Skeletal muscle satellite cell (primary cell): ENCODE data around the gene BATF2.
"Not testable (repeated sequence)": the region's sequence is repeated elsewhere in the genome, so short reads cannot be mapped to it uniquely, and the experiment has no call there.

Source experiments
- H3K27me3 ChIP-seq: 2 replicates; pipeline ENCODE4 v1.7.0; 2013; ENCODE audit warnings: low read length; ENCODE audit not compliant: control insufficient read depth, insufficient read depth
- H3K36me3 ChIP-seq: 2 replicates; pipeline ENCODE4 v1.7.0; 2013; ENCODE audit warnings: mild to moderate bottlenecking, control low read depth, low read length; ENCODE audit not compliant: insufficient read depth
- H3K4me1 ChIP-seq: 2 replicates; pipeline ENCODE4 v1.7.0; 2013; ENCODE audit warnings: low read length; ENCODE audit not compliant: control insufficient read depth, insufficient read depth
- H3K4me2 ChIP-seq: 2 replicates; pipeline ENCODE4 v1.7.0; 2013; ENCODE audit warnings: mild to moderate bottlenecking, low read length
- H3K4me3 ChIP-seq: 2 replicates; pipeline ENCODE4 v1.7.0; 2013; ENCODE audit warnings: low read length
- H3K9ac ChIP-seq: 2 replicates; pipeline ENCODE4 v1.7.0; 2013; ENCODE audit warnings: mild to moderate bottlenecking, low read depth, low read length, moderate library complexity
- H3K9me3 ChIP-seq: replicated peaks from 2 replicates; pipeline ENCODE4 v1.7.0; 2013; ENCODE audit warnings: mild to moderate bottlenecking, control low read depth, low read length

BATF2 gene

DNA sequence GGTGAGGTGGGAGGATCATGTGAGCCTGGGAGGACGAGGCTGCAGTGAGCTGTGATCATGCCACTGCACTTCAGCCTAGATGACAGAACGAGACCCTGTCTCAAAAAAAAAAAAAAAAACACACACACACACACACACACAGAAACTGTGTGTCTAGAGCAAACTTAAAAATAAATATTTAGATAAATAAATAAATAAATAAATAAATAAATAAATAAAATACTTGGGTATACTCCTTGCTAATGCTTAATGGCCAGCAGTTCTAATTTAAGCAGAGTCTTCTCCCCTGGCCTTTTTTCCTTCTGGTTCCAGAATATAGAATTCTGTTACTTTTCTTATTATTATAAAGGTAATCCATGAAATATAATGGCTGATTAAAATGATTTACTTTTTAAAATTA, 12.1 kb upstream of the BATF2 start:
- Histone ChIP-seq H3K9me3 (no peaks in the 10 kb centered on the region), H3K4me3 (no peak overlapping the region), H3K4me2 (no peak overlapping the region), H3K27me3 (no peaks in the 10 kb centered on the region), H3K9ac (no peak overlapping the region), H3K4me1 (peaks cover 23% of the 10 kb centered on the region), H3K36me3 (no peaks in the 10 kb centered on the region)

DNA sequence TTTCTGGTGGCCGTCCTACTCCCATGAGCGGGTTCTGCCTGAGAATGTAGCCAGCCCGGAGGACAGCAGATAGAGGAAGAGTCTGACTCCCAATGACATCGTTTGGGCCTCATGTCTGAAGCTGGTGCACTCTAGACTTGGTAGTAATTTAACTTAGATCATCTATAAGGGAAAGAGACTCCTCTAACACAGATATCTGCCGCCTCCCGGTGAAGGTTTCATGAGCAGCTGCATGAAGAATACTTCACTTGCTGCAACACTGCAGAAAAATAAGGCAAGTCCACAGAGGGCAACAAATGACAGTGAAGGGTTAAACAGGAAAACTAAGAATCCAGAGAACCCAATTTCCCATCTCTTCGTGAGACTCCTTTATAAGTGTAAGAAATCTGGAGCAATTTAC, 11.2 kb upstream of the BATF2 start:
- Histone ChIP-seq H3K4me1 (peaks cover 20% of the 10 kb centered on the region), H3K4me2 (no peak overlapping the region), H3K27me3 (no peaks in the 10 kb centered on the region), H3K9ac (no peak overlapping the region), H3K36me3 (no peaks in the 10 kb centered on the region), H3K4me3 (no peak overlapping the region), H3K9me3 (no peaks in the 10 kb centered on the region)

DNA sequence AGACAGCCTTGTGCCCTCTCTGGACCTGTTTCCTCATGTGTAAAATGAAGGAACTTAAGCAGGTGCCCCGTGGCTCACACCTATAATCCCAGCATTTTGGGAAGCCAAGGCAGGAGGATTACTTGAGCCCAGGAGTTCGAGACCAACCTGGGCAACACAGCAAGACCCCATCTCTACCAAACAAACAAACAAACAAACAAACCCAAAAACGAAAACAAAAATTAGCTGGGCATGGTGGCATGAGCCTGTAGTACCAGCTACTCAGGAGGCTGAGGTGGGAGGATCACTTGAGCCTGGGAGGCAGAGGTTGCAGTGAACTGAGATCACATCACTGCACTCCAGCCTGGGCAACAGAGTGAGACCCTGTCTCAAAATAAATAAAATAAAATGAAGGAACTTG, 7.2 kb upstream of the BATF2 start:
- H3K9ac ChIP-seq, H3K4me3 ChIP-seq, H3K9me3 ChIP-seq, H3K27me3 ChIP-seq, H3K4me2 ChIP-seq, H3K36me3 ChIP-seq: not testable (repeated sequence)
- peaks cover 18% of the 10 kb centered on the region for H3K4me1 ChIP-seq

DNA sequence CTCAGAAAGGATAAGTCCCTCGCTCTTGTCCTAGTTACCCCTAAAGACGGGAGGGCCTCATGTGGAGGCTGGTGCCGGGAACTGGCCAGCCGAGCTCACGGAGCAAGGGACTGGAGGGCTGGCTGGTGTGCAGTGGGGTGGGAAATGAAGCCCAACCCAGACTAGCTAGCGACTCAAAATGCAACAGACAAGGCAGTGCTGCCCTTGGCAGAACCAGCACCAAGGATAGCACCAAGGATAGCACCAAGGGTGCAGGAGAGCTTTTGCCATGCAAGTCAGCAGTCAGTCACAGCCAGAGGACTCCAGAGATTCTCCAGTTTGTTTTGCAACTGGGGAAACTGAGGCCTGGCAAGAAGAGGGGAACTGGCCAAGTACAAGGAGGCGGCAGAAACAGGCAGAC, 6.5 kb upstream of the BATF2 start:
- H3K4me2 ChIP-seq = no peak overlapping the region
- no peaks in the 10 kb centered on the region for H3K27me3 ChIP-seq
- H3K4me3 ChIP-seq = no peak overlapping the region
- peaks cover 16% of the 10 kb centered on the region for H3K4me1 ChIP-seq
- H3K9me3 ChIP-seq = no peaks in the 10 kb centered on the region
- no peaks in the 10 kb centered on the region for H3K36me3 ChIP-seq
- H3K9ac ChIP-seq = no peak overlapping the region

DNA sequence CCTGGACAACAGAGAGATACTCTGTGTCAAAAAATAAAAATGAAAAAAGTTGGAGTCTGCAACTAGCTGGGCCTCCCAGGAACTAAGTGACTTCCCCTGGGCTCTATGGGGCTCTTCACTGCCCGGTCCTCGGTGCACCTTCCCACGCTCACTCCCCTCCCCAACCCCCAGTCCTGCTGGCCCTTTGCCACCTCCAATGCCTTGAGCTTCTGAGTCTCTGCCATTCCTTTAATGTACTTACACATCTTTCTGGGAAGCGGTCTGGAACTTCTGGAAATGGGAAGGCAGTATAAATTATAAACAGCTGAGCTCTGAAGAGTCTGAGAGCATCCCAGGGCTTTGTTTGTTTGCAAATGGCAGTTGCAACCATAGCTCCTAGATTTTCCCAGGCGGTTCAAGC, 5.9 kb upstream of the BATF2 start:
- H3K4me3 ChIP-seq = no peak overlapping the region
- H3K4me1 ChIP-seq = peaks cover 11% of the 10 kb centered on the region
- no peaks in the 10 kb centered on the region for H3K9me3 ChIP-seq
- H3K4me2 ChIP-seq = no peak overlapping the region
- H3K36me3 ChIP-seq = no peaks in the 10 kb centered on the region
- no peak overlapping the region for H3K9ac ChIP-seq
- no peaks in the 10 kb centered on the region for H3K27me3 ChIP-seq

DNA sequence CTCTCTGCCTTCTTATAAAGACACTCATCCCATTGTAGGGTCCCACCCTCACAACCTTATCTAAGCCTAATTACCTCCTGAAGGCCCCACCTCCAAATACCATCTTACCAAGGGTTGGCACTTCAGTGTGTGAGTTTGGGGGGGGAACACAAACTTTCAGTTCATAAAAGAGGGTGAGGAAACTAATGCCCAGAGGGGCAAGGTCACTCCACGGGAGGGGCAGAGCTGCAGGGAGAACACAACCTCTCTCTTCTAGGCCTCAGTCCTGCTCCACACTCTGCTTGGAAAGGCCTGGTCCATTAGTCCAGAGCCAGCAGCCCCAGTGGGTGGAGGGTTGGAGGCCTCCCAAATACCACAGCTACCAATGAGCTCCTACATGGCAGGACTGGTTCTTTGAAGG, 2.7 kb upstream of the BATF2 start:
- H3K36me3 ChIP-seq = no peaks in the 10 kb centered on the region
- no peaks in the 10 kb centered on the region for H3K9me3 ChIP-seq
- no peak overlapping the region for H3K9ac ChIP-seq
- no peak overlapping the region for H3K4me2 ChIP-seq
- H3K27me3 ChIP-seq = no peaks in the 10 kb centered on the region
- no peak overlapping the region for H3K4me3 ChIP-seq
- peaks cover 13% of the 10 kb centered on the region for H3K4me1 ChIP-seq

DNA sequence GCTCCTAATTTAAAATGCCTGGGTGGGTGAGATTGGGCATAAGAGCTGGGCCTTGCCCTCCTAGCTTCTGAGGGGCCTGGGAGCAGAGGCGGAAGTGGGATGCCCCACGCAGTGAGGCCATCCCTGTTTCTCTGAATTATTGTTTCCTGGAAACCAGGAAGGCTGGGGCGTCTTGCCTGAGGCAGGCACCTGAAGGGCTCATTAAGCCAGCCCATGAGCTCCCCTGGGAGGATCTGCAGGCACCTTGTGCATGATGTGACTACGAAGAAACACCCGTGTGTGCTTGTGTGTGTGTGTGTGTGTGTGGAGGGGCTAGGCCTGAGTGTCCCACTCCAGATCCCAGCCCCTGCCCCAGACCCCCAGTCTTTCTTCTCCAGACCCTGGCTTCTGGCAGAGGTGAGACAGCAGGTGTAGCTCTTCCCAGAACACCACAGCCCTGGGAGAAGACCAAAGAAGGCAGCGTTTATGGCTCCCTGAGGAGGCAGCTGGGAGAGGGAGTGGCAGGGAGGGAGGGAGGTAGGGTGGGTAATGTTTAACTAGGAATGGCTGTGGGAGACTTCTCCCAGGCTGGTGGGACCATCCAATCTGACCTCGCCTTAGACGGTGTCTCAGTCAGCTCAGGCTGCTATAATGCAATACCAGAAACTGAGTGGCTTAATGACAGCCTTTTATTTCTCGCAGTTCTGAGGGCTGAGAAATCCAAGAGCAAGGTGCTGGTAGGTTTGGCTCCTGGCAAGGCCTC, 2.1 kb upstream of the BATF2 start:
- no peak overlapping the region for H3K9ac ChIP-seq
- no peaks in the 10 kb centered on the region for H3K9me3 ChIP-seq
- no peak overlapping the region for H3K4me3 ChIP-seq
- H3K36me3 ChIP-seq = no peaks in the 10 kb centered on the region
- H3K4me2 ChIP-seq = no peak overlapping the region
- no peaks in the 10 kb centered on the region for H3K27me3 ChIP-seq
- peaks cover 13% of the 10 kb centered on the region for H3K4me1 ChIP-seq

DNA sequence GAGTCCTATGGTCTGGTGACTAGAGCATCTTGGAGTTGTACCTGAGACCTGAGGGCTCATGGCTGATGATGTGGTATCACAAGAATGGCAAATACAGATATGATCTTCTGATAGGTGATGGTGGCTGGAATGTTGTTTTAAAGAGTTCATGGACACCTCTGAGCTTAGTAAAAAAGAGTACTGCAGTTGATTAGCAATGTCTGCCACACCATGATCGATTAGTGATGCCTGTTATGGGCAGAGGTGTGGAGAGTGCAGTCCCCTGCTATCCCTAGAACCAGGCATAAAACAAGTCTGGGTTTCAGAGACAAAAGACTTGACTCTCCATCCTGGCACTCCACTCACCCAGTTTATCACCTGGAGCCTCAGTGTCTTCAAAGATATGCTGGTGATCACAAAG, 1.4 kb upstream of the BATF2 start:
- H3K36me3 ChIP-seq = no peaks in the 10 kb centered on the region
- no peak overlapping the region for H3K4me3 ChIP-seq
- H3K27me3 ChIP-seq = no peaks in the 10 kb centered on the region
- H3K4me1 ChIP-seq = peaks cover 13% of the 10 kb centered on the region
- H3K9me3 ChIP-seq = no peaks in the 10 kb centered on the region
- H3K9ac ChIP-seq = no peak overlapping the region
- no peak overlapping the region for H3K4me2 ChIP-seq

DNA sequence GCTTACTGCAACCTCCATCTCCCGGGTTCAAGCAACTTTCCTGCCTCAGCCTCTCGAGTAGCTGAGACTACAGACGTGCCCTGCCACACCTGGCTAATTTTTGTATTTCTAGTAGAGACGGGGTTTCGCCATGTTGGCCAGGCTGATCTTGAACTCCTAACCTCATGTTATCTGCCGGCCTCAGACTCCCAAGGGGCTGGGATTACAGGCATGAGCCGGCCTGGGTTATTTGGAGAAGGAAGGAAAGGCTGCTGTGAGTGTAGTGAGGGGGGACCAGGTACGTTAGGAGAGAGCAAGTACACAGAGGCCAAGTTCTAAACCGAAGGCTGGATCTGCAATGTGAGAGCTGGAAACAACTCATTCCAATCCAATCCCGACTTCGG, 453 bp downstream of the BATF2 start:
- Histone ChIP-seq H3K36me3 (no peaks in the 10 kb centered on the region), H3K9ac (peak overlapping the region; percentile 50), H3K27me3 (no peaks in the 10 kb centered on the region), H3K4me3 (peak overlapping the region; percentile 66), H3K9me3 (no peaks in the 10 kb centered on the region), H3K4me2 (peak overlapping the region; percentile 86), H3K4me1 (peaks cover 13% of the 10 kb centered on the region)

DNA sequence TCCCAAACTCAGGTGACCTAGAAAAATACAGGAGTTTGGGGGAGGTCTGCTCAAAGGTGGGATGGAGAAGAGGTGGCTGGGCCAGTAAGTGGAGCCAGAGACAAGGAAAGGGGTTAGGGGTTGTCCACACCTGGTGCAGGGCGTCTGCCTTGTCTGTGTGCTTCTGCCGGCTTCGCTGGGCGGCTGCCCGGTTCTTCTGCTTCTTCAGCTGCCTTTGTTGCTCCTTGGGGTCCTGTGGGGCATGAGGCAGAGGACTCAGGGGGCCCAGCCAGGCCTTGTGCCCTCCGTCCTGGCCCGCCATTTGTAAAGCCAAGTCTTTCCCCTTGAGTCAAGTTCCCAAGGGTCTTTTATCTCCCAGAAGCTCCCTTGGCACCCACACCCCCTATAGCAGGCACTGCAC, 2.5 kb downstream of the BATF2 start:
- Histone ChIP-seq H3K4me1 (peaks cover 20% of the 10 kb centered on the region), H3K9ac (no peak overlapping the region), H3K36me3 (no peaks in the 10 kb centered on the region), H3K4me3 (no peak overlapping the region), H3K4me2 (no peak overlapping the region), H3K27me3 (peaks cover under 1% of the 10 kb centered on the region), H3K9me3 (no peaks in the 10 kb centered on the region)

DNA sequence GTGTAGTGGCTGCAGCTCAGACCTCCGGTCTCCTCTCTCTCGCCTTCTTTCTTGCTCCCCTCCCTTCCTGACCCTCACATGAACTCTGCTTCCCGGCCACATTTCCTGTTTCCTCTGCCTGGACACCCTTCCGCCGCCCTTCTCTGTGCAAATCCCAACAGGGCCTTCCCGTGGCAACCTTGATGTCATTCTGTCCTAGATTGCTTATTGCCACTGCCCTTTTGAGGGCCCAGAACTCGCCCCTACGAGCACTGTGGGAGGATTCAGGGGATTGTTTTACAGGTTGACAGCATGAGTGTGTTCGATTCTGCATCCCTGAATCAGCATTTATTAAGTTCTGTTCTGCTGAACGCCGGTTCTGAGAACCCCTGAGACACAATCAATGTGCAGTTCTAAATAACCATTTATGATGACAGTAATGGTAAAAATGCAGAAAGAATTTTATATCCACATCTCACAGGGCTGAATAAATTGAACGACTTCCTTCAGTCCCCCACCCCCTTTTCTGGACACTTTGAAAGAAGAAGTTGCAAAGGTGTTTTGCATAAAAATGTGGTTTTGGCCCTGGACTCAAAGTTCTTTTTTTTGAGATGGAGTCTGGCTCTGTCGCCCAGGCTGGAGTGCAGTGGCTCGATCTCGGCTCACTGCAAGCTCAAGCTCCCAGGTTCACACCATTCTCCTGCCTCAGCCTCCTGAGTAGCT, 6.4 kb downstream of the BATF2 start:
- H3K9ac ChIP-seq = no peak overlapping the region
- H3K36me3 ChIP-seq = no peaks in the 10 kb centered on the region
- H3K9me3 ChIP-seq = no peaks in the 10 kb centered on the region
- H3K4me3 ChIP-seq = no peak overlapping the region
- no peak overlapping the region for H3K4me2 ChIP-seq
- H3K27me3 ChIP-seq = peaks cover 4% of the 10 kb centered on the region
- peaks cover 7% of the 10 kb centered on the region for H3K4me1 ChIP-seq

DNA sequence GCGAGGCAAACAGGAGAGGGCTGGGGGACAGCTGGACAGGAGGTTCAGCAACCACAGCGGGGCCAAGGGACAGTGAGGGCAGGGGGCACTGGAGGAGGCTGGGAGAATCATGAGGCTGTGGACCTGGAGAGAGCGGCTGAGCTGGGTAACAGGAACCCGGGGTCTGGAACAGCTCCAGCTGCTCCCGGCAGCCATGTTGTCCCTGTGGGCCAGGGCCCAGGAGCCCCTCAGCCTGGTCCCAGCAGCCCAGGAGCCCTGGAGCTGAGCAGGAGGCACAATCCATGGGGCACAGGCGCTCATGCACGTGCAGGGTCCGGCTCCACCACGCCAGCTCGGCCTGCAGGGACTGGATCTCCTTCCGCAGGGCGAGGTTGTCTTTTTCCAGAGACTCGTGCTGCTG, 7.4 kb downstream of the BATF2 start:
- H3K4me2 ChIP-seq = no peak overlapping the region
- H3K27me3 ChIP-seq = peaks cover 4% of the 10 kb centered on the region
- H3K9ac ChIP-seq = no peak overlapping the region
- no peaks in the 10 kb centered on the region for H3K36me3 ChIP-seq
- H3K4me3 ChIP-seq = no peak overlapping the region
- no peaks in the 10 kb centered on the region for H3K9me3 ChIP-seq
- H3K4me1 ChIP-seq = peaks cover 7% of the 10 kb centered on the region
